Ishikawa (cell line): ENCODE results near the gene FUBP1.

Source experiments
- CEBPB ChIP-seq: IDR thresholded peaks from 2 replicates; pipeline ENCODE4 v1.6.1; 2012
- CREB1 ChIP-seq: IDR thresholded peaks from 2 replicates; pipeline ENCODE4 v1.6.1; 2012; ENCODE audit warnings: low read depth
- EGR1 ChIP-seq: IDR thresholded peaks from 2 replicates; pipeline ENCODE4 v1.6.1; 2012
- EP300 ChIP-seq: IDR thresholded peaks from 2 replicates; pipeline ENCODE4 v1.6.1; 2012; ENCODE audit warnings: borderline replicate concordance
- FOXM1 ChIP-seq: IDR thresholded peaks from 2 replicates; pipeline ENCODE4 v1.6.1; 2012; ENCODE audit warnings: low read depth, borderline replicate concordance
- MAX ChIP-seq: IDR thresholded peaks from 2 replicates; pipeline ENCODE4 v1.6.1; 2012
- NFIC ChIP-seq: IDR thresholded peaks from 2 replicates; pipeline ENCODE4 v1.6.1; 2012
- RAD21 ChIP-seq: IDR thresholded peaks from 2 replicates; pipeline ENCODE4 v1.6.1; 2012; ENCODE audit warnings: low read depth
- REST ChIP-seq: IDR thresholded peaks from 2 replicates; pipeline ENCODE4 v1.6.1; 2012; ENCODE audit warnings: low read depth, mild to moderate bottlenecking
- TAF1 ChIP-seq: IDR thresholded peaks from 2 replicates; pipeline ENCODE4 v1.6.1; 2012; ENCODE audit warnings: low read depth, mild to moderate bottlenecking
- TCF12 ChIP-seq: IDR thresholded peaks from 2 replicates; pipeline ENCODE4 v1.6.1; 2012; ENCODE audit warnings: low read depth
- TEAD4 ChIP-seq: IDR thresholded peaks from 2 replicates; pipeline ENCODE4 v1.6.1; 2012
- USF1 ChIP-seq: IDR thresholded peaks from 2 replicates; pipeline ENCODE4 v1.6.1; 2012
- YY1 ChIP-seq: IDR thresholded peaks from 2 replicates; pipeline ENCODE4 v1.6.1; 2012; ENCODE audit warnings: low read depth
- ZBTB7A ChIP-seq: IDR thresholded peaks from 2 replicates; pipeline ENCODE4 v1.6.1; 2012; ENCODE audit warnings: low read depth

FUBP1 gene

GRCh38 chr1:77945345-77945744 lies 33.5 kb downstream of the FUBP1 start:
- TF ChIP-seq YY1 (no peak), ZBTB7A (no peak), TEAD4 (no peak), EP300 (no peak), EGR1 (no peak), TCF12 (no peak), MAX (no peak), NFIC (no peak)

- no peak for TF ChIP-seq FOXM1
- no peak for TF ChIP-seq TEAD4
Measured at GRCh38 chr1:77942400-77943140, 36.3 kb downstream of the FUBP1 start.

- TF ChIP-seq CREB1 (no peak), RAD21 (no peak), FOXM1 (no peak), REST (no peak), TCF12 (no peak), MAX (no peak), EGR1 (no peak), NFIC (no peak), TEAD4 (no peak), TAF1 (no peak)
Measured at GRCh38 chr1:77940921-77941570, 37.8 kb downstream of the FUBP1 start.

- no peak for TF ChIP-seq NFIC
- no peak for TF ChIP-seq MAX
- TF ChIP-seq YY1 = no peak
- TF ChIP-seq FOXM1 = no peak
- TF ChIP-seq USF1 = no peak
- TF ChIP-seq EP300 = no peak
- no peak for TF ChIP-seq CREB1
- TF ChIP-seq CEBPB = no peak
- no peak for TF ChIP-seq TEAD4
- TF ChIP-seq ZBTB7A = no peak
Measured at GRCh38 chr1:77938651-77939050, 40.2 kb downstream of the FUBP1 start.

- TF ChIP-seq NFIC (no peak), TEAD4 (no peak), CREB1 (no peak), CEBPB (no peak), YY1 (no peak), MAX (no peak), EGR1 (no peak), EP300 (no peak), RAD21 (no peak), USF1 (no peak), TAF1 (no peak), REST (no peak), TCF12 (no peak), ZBTB7A (no peak), FOXM1 (no peak)
Measured at GRCh38 chr1:77929806-77930205, 49.1 kb downstream of the FUBP1 start.
